H1 (cell line): Measurements from ENCODE around the gene LRRC37B.
"Not testable (repeated sequence)": the region's sequence is repeated elsewhere in the genome, so short reads cannot be mapped to it uniquely, and the experiment has no call there.

Experiments used
- BRCA1 ChIP-seq: IDR thresholded peaks from 2 replicates; pipeline ENCODE4 v1.6.1; 2012; ENCODE audit warnings: low read depth, low read length, improper control_type of control experiment
- CTCF ChIP-seq, 3 experiments: IDR thresholded peaks; 1 replicate in 2 of 3; 2 replicates in 1 of 3; pipeline versions ENCODE4 v1.5.1 to v1.6.1; 2011; ENCODE audit warnings: low read length in 3 of 3, mild to moderate bottlenecking in 3 of 3, inconsistent platforms in 2 of 3, low read depth in 1 of 3, moderate library complexity in 1 of 3; ENCODE audit not compliant: insufficient read depth in 1 of 3; ENCODE audit errors: control extremely low read depth in 1 of 3
- EGR1 ChIP-seq: IDR thresholded peaks from 2 replicates; pipeline ENCODE4 v1.6.1; 2011; ENCODE audit warnings: low read depth, low read length, borderline replicate concordance
- HDAC6 ChIP-seq: IDR thresholded peaks from one replicate; pipeline ENCODE4 v1.7.1; 2012; ENCODE audit warnings: low read depth, mild to moderate bottlenecking, inconsistent platforms, low read length, moderate library complexity
- KDM4A ChIP-seq: IDR thresholded peaks from one replicate; pipeline ENCODE4 v1.7.1; 2012; ENCODE audit warnings: low read depth, mild to moderate bottlenecking, moderate library complexity, low read length, inconsistent platforms; ENCODE audit not compliant: severe bottlenecking
- MAFK ChIP-seq: IDR thresholded peaks from 2 replicates; pipeline ENCODE4 v1.6.1; 2012; ENCODE audit warnings: low read depth, mild to moderate bottlenecking, improper control_type of control experiment, low read length
- RBBP5 ChIP-seq: IDR thresholded peaks from 2 replicates; pipeline ENCODE4 v1.7.1; 2012; ENCODE audit warnings: low read depth, mild to moderate bottlenecking, inconsistent platforms, low read length, moderate library complexity, borderline replicate concordance
- SP4 ChIP-seq: IDR thresholded peaks from 2 replicates; pipeline ENCODE4 v1.6.1; 2012; ENCODE audit warnings: low read length, inconsistent platforms
- TAF1 ChIP-seq: IDR thresholded peaks from 2 replicates; pipeline ENCODE4 v1.6.1; 2011; ENCODE audit warnings: mild to moderate bottlenecking, low read depth, low read length
- YY1 ChIP-seq: IDR thresholded peaks from 2 replicates; pipeline ENCODE4 v1.6.1; 2011; ENCODE audit warnings: low read depth, mild to moderate bottlenecking, low read length

GRCh38 chr17:31974269-31975071, 32.7 kb upstream of the LRRC37B start:
- TF ChIP-seq MAFK; CTCF (IDR thresholded peaks at IDR 0.05; ENCODE audit: control extremely low read depth in 1 of 3, insufficient read depth in 1 of 3, low read depth in 1 of 3, low read length in 3 of 3); HDAC6; RBBP5; TAF1; YY1; EGR1; BRCA1; KDM4A; SP4: not testable (repeated sequence)
